ENCODE data around the gene C3orf70.

C3orf70 gene, protein sequence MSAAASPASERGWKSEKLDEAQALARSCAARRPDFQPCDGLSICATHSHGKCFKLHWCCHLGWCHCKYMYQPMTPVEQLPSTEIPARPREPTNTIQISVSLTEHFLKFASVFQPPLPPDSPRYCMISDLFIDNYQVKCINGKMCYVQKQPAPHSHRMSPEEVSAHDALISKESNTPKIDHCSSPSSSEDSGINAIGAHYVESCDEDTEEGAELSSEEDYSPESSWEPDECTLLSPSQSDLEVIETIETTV

DNA sequence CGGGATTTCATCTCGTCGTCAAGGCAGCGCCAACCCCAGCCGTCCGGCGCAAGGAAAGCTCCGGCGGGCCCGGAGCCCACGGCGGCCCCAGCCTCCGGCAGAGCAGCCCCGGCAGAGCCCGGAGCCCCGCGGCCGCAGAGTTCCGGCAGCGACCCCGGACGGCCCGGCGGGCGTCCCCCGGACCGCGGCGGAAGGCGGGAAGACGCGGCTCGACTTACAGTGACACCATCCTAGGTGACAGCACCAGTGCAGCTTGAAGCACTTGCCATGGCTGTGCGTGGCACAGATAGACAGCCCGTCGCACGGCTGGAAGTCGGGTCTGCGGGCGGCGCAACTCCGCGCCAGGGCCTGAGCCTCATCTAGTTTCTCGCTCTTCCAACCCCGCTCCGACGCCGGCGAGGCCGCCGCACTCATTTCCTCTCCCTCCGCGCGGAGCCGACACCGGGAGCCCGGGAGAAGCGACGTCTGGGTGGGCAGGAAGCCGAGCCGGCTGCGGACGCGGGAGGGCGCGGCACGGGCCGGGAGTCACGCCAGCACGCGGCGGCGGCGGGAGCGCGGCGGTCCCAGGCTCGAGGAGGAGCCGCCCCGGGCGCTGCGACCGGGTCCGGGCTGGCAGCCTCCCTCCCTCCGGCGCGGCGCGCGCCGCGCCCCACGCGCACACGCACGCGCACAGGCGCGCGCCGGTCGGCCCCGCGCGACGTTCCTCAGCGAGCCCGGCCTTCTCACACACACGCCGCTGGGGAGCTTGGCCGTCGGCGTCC is at the start of gene C3orf70:
Gene C3orf70 (minus strand): TSS at position 651 of the 761 bp plus-strand sequence. CDS start 237 bp downstream, at position 414.
- DNase-seq = peak; percentile 3

DNA sequence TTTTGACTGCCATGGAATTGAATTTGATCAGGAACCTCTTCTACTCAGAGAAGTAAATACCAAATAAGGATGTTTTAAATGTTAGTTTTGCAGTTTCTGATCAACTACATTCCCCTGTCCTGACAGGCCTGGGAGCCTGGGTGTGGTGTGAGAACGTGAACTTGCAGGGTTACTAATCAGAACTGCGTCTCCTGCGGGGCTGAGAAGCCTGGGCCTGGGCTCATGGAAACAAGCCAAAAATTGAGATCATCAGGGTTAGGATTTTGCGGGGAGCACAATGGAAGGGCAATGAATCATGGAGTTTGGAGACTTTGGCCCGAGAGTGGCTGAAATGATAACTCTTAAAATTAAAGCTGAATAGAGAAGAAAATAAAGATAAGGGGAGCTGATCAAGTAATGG is 47.8 kb upstream of the C3orf70 start:
- no peak for DNase-seq

DNA sequence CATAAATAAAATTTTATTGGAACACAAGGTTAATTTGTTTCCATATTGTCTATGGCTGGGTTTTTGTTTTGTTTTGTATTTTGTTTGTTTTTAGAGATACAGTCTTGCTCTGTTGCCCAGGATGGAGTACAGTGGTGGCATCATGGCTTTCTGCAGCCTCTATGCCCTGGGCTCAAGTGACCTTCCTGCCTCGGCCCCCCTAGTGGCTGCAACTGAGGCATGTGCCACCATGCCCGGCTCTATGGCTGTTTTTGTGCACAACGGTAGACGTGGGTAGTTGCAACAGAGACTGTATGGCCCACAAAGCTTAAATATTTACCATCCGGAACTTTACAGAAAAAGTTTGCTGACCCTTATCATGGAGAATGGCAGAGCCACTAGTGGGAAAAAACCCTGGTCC is 46.8 kb upstream of the C3orf70 start:
- DNase-seq = no peak

DNA sequence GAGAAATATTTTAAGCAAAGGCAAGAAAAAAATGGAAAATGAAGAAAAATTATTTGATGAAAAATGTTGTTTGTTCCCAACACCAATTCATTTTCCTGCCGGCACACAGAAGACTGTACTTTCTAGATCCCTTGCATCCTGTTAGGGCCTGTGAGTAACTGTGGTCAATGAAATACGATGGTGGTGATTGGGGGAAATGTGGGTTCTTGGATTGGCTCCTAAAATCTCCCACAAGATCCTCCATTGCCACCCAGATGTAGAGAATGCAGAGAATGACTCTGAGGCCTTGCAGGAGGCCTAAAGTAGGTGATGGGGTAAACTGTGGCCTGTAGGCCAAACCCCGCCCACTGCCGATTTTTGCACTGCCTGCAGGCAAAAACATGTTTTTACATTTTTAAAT is 46.3 kb upstream of the C3orf70 start:
- no peak for DNase-seq

DNA sequence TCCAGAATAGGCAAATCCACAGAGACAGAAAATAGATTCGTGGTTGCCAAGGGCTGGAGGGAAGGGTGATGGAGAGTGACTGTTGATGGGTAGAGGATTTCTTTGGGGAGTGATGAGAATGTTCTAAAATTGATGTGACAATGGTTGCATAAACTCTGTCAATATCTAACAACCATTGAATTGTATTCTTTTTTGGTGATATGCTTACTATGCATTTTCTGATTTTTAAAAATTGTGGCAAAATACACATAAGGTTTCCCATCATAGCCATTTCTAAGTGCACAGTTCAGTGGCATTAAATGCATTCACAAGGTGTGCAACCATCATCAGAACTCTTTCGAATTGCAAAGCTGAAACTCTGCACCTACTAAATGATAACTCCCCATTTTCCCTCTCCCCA is 44.2 kb upstream of the C3orf70 start:
- no peak for DNase-seq

DNA sequence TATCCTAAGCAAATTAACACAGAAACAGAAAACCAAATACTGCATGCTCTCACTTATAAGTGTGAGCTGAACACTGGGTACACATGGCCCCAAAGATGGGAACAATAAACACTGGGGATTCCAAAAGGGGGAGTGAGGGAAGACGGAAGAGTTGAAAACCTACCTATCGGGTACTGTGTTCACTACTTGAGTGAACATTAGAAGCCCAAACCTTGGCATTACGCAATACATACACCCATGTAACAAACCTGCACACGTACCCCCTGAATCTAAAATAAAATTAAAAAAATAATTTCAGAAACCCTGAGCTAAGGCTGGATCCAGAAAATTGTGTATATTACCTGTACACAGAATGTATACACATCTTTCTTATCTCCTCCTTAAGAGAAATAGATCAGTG is 42.8 kb upstream of the C3orf70 start:
- no peak for DNase-seq

DNA sequence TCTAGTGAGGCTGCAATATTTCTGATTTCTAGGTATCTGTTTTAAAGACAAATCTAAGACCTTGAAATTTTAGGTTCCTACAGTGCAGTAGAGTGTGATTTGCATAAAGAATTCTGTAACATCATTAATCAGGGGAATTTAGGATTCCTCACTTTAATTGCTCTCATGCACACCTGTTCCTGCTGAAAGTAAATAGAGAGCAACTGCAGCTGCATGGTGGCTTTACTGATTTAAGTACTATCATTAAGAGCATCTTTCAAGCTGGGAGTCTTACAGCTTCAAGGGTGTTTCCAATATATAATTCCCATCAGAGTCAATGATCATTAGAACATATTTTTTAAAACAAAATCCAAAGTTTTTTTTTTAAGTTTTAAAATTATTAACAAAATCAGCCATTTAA is 36.0 kb upstream of the C3orf70 start:
- DNase-seq = no peak

DNA sequence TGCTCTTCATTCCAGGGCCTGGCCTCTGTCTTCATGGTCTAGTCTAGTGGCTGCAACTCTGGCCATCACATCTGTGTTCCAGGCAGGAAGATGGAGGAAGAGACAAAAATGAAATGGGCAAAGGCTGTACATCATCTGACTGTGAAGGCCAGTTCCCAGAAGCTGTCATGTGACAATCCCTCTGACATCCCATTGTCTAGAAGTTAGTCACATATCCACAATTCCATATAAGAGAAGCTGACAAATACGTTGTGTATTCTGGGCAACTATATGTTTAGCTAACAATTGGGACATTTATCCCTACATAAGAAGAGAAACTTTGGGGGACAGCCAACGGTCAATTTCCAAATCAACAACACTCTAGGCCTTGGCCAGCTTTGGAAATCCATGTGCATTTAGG is 34.5 kb upstream of the C3orf70 start:
- DNase-seq = no peak

DNA sequence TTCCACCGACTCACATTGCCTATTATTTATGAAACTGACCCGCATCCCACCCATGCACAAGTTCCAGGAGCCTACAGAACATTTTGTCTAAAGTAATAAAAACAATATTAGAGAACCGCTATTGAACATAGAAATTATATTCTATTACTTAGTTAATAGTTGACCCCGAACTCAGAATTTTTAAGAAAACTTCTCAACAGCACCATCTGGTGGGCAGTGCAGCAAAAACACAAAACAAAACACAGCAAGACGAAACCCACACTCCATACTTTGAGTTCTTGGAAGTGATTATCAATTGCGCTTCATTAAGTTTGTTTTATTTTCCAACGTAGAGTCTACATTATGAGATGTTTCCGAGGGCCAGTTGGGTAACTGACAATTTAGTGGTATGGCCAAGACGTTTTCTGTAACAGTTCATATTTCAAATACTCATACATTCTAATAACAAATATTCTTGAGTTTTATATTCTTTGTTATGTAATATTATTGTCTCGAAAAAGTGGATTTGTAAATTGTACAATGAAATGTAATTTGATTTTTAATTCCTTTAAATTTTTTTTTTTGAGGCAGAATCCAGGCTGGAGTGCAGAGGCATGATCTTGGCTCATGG is 24.0 kb upstream of the C3orf70 start:
- no peak for DNase-seq

DNA sequence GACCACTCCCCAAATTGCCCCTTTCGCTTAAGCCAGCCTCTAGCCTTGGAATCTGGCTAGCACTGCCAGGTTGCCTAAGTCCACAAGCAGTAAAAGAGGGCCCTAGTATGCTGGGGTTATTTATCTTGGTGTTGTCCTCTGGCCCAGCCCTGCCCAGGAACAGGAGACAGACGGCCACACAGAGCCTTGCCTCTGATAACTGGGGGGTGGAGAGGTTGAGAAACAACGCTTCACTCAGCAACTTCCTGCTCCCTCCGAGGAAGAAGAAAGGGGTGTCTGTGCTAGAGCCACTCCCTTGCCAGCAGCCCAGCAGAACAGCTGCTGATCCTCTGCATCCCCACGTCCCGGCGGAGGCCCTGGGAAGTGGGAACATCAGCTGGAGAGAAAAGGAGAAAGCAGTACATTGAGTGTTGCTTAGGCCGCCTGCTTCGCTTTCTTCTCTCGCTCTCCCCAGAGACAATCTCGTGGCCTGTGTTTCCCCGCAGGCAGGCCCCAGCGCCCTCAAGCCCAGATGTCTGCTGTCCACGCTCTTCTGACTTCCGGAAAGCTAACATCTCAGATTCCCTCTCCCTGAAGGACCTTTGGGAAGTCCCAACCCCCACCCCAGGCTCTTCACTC is 22.6 kb upstream of the C3orf70 start:
- DNase-seq = no peak

DNA sequence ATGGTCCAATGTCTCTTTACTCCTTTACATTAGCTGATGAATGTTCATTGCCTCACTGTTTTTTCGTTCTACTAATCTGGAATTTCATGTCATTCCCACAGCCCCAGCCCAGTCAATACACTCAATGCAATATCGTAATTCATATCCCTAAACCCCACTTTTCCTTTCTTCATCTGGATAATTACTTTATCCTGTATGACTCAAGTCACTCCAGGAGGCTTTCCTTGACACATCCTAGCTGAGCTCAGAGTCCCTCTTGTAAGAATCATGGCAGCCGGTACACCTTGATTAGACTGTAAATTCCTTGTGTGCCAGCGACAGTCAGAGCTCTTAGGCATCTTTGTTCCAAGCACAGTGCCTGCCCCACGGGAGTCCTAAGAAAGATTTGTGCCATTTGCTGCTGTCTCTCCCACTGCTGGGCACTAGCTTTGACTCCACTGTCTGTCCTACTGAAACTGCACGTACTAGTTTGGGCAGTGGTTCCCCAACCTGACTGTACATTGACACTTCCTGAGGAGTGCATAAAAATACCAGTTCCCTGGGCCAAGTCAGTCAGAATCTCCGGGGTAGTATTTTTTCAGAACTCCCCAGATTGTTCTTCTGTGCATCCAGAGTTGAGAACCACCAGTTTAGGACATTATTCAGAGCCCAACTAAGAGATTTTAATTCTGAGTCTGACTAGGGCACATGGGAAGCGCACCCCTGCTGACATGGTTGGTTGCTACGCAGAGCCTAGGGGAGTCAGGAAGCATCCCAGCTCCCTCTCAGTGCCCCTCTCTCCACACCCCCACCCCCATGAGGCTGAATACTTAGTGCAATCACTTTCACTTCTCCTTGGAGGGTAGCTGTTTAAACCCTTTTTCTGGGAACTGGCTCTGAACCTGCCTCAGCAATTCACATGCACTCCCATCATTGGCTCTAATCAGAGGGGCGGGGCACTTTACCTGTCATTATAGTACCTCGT is 19.5 kb upstream of the C3orf70 start:
- DNase-seq = no peak

DNA sequence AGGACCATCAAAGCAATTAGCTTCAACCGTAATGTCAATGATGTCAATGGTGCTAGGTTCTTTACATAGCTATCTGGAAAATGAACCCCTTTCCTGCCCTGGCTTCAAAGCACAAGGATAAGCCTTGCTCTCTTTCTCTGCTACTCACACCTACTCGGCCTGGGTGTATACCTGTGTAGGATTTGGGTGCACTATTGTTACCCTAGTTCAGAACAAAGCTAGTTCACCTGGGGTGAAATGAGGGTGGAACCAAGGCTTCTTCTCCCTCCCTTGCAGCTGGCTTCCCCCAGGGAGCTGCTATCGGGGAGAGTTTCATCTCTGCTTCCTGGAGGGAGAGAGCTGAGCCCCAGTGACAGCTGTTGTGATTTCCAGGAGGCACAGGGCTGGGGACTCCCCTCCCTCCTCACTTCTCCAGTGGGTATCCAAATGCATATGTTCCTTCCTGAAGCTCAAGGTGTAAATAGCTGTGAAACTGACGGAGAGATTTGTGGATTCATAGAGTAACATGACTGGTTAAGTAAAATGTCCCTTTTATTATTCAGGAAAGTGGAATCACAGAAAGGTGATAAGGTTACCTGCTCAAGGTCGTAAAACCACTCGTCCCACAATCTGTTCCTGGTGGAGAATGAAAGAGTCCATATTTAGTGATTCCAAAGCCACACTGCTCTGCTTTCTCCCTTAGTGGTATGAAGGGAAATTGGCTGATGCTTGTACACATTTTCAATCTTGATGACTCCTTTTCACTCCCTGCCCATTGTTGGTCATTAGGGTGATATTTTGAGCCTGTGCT is 11.8 kb upstream of the C3orf70 start:
- DNase-seq = no peak

DNA sequence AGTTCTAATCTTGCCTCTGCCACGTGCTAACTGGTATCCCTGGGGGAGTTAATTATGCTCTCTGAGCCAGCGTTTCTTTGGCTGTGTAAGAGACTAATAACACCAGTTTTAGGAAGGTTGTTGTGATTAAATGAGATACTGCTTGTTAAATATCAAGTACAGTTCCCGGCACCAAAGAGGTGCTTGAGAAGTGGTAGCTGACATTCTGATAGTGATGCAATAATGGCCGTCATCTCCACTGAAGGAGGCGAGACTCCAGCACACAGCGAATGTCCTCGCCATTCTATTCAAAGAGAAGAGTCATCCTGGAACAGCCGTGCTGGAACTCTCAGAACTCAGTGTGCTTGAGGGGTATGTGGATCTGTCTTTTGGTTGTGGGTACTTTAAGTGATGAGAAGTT is 9.8 kb upstream of the C3orf70 start:
- no peak for DNase-seq

DNA sequence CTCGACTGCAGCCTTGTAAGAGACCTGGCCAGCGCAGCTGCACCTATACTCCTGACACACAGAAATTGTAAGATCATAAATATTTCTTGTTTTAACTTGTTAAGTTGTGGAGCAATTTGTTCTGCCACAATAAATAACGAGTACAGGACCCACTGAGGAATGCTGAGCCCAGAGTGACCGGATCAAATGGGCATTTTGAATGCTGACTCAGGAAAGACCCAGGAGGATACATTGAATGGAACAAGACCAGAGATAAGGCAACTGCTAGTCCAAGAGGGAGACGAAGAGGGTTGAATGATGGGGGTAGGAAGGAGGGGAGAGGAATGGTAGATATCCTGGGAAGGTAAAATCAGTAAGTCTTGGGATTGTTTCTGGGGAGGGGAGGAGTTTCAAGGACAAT is 8.9 kb upstream of the C3orf70 start:
- no peak for DNase-seq

DNA sequence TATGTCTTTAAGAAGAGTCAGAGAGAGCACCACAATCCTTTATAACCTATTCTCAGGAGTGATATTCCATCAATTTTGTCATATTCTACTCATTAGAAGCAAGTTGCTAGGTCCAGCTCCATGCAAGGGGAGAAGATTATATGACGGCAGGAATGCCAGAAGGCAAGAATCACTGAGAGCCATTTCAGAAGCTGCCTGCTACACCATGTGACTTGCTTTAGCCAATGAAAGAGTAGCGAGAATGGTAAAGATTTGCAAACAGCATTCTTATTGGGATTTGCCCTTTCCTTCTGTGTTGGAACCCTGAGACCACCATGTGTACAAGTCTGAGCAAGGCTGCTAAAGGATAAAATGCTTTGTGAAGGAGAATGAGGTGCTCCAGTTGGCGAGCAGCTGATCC is 4.5 kb upstream of the C3orf70 start:
- no peak for DNase-seq

DNA sequence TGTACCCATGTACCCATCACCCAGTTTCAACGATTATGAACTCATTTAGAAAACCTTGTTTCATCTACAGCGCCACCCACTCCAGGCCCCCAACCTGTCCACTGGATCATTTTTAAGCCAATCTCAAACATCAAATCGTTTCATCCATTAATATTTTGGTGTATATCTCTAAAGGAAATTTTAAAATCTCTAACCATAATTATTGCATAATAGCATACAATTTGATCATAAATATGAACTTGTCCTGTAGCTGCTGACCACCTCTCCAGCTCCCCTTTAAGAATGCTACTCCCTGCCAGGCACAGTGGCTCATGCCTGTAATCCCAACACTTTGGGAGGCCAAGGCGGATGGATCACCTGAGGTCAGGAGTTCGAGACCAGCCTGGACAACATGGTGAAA is 2.8 kb upstream of the C3orf70 start:
- no peak for DNase-seq

DNA sequence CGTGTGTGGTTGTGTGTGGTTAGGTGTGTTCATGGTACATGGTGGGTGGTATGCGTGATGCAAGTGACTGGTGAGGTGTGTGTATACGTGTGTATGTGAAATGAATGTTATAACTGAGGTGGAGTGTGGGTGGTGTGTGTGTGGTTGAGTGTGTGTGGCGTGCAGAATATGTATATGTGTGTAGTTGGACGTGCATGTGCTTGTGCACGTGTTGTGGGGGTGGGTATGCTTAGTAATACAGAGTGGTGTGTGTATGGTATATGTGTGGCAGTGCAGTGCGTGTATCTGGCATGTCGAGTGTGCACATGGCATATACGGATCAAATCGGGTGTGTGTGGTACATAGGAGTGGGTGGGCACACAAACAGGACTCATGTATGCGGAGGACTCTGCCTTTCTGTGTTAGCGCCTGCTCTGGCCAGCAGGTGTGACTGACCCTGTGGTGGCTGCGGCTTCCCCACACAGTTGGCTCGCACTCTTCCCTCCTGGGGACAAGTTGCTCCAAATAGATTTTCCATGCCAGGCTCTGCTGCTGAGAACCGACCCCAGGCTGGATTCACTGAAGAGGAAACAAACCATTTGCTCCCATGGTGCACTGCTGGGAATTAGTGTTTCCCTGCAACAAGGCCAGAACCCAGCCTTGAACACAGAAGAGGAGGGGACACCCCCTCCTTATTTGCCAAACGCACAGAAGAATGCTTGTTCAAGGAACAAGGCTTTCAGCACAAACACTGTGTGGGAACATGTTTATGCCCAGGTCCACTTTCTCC is 1.2 kb upstream of the C3orf70 start:
- DNase-seq = no peak

DNA sequence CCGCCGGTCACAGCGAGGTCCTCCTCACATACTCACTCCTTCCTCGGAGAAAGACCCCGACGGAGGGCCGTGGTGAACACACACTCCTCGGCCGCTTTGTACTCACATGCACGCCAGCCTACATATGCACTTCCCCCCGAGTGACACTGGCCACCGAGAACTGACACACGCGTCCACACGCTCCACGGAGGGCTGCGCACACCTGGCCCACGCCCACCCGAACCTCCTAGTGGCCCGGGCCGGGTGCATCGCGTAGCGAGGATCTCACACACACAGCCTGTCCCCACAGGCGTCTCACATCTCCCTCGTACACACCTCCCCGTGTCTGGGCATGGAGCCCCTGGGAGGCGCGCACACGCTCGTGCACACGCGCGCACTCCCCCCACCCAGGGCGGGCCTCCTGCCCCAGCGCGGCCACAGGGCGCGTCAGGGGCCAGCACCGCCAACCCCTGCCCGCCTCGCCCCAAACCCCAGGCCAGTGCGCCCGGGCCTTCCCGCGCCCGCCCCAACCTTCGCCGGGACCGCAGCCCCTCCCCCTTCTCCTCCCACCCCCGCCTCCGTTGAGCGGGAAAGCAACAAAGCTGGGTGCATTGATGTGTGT is 411 bp upstream of the C3orf70 start:
- no peak for DNase-seq

DNA sequence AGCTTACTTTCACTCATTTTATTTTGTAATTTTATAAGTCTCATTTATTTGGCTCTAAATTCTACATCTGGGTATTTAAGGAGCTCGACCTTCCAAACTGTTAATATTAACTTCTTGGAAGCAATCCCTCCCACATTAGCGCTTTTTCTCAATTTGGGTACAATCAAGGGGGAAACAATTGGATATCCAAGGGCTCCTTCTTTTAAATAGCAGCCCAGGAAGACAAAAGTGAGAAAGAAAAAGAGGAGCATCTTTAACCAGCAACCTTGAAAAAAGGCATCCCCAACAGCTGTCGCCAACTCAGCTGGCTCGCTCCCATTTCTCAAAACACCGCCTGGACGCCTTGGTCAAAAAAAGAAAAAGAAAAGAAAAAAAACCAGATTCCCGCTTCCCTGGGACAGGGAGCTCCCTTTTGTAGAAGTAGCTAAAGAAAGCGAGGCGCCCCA is 873 bp downstream of the C3orf70 start:
- no peak for DNase-seq

All from stimulated activated naive CD4-positive, alpha-beta T cell treated with Interleukin-2 at 50 U/mL for 16 hours (primary cell).